Measurements from ENCODE around the gene VPS33A. TPM values are rescaled to one million over a fixed set of nuclear protein-coding genes. Genes with fewer than 3 reads are reported as not detected.

Gene VPS33A
- total RNA-seq, 1 donor from 2014 or later, result 15.1 TPM

GRCh38 chr12:122200541-122201175 is 65.6 kb downstream of the VPS33A start:
- DNase-seq (ENCODE audit: low read depth), result no peak
- no peak for TF ChIP-seq CTCF (conservative IDR thresholded peaks at IDR 0.05; ENCODE audit: low read depth, low read length)
- H3K4me3 ChIP-seq (ENCODE audit: low read depth, low read length), result no peak overlapping the region

- TF ChIP-seq CTCF (conservative IDR thresholded peaks at IDR 0.05; ENCODE audit: low read depth, low read length), result no peak
- DNase-seq (ENCODE audit: low read depth), result no peak
- H3K4me3 ChIP-seq (ENCODE audit: low read depth, low read length), result no peak overlapping the region
Measured at GRCh38 chr12:122199484-122200355, 66.6 kb downstream of the VPS33A start.

GRCh38 chr12:122197612-122197966 is 68.7 kb downstream of the VPS33A start:
- no peak for DNase-seq (ENCODE audit: low read depth)
- H3K4me3 ChIP-seq (ENCODE audit: low read depth, low read length), result no peak overlapping the region
- TF ChIP-seq CTCF (conservative IDR thresholded peaks at IDR 0.05; ENCODE audit: low read depth, low read length), result no peak

GRCh38 chr12:122195405-122195804 is 70.9 kb downstream of the VPS33A start:
- TF ChIP-seq CTCF (conservative IDR thresholded peaks at IDR 0.05; ENCODE audit: low read depth, low read length), result no peak
- no peak for DNase-seq (ENCODE audit: low read depth)
- H3K4me3 ChIP-seq (ENCODE audit: low read depth, low read length), result no peak overlapping the region

GRCh38 chr12:122194804-122195203 is 71.5 kb downstream of the VPS33A start:
- H3K4me3 ChIP-seq (ENCODE audit: low read depth, low read length), result no peak overlapping the region
- no peak for TF ChIP-seq CTCF (conservative IDR thresholded peaks at IDR 0.05; ENCODE audit: low read depth, low read length)
- no peak for DNase-seq (ENCODE audit: low read depth)

- TF ChIP-seq CTCF (conservative IDR thresholded peaks at IDR 0.05; ENCODE audit: low read depth, low read length), result no peak
- DNase-seq (ENCODE audit: low read depth), result no peak
- no peak overlapping the region for H3K4me3 ChIP-seq (ENCODE audit: low read depth, low read length)
Measured at GRCh38 chr12:122192441-122192840, 73.9 kb downstream of the VPS33A start.
